ENCODE measurements around the gene ENDOD1. TPM values are rescaled to one million over a fixed set of nuclear protein-coding genes. Genes with fewer than 3 reads are reported as not detected.

Gene ENDOD1
- polyA plus RNA-seq, 5 donors, result 22.8 to 28.5 (median 25.3) TPM

- no peak for DNase-seq
Observed at GRCh38 chr11:95140397-95141033, 50.9 kb downstream of the ENDOD1 start.

GRCh38 chr11:95142431-95142830, 52.8 kb downstream of the ENDOD1 start:
- DNase-seq, result no peak

GRCh38 chr11:95143106-95143681, 53.5 kb downstream of the ENDOD1 start:
- no peak for DNase-seq

- no peak for DNase-seq
Observed at GRCh38 chr11:95144313-95145235, 54.9 kb downstream of the ENDOD1 start.

GRCh38 chr11:95145430-95146060, 55.9 kb downstream of the ENDOD1 start:
- no peak for DNase-seq

GRCh38 chr11:95147364-95147905, 57.8 kb downstream of the ENDOD1 start:
- DNase-seq, result no peak

- DNase-seq, result no peak
Observed at GRCh38 chr11:95148406-95148805, 58.8 kb downstream of the ENDOD1 start.

GRCh38 chr11:95148938-95149337, 59.3 kb downstream of the ENDOD1 start:
- no peak for DNase-seq

- peak in 1 of 2 donors; percentile 23 for DNase-seq
Observed at GRCh38 chr11:95149651-95150364, 60.2 kb downstream of the ENDOD1 start.

GRCh38 chr11:95150956-95151684, 61.5 kb downstream of the ENDOD1 start:
- peak; percentile 90 to 92 for DNase-seq

GRCh38 chr11:95152876-95153856, 63.5 kb downstream of the ENDOD1 start:
- DNase-seq, result no peak

- no peak for DNase-seq
Observed at GRCh38 chr11:95153857-95154246, 64.2 kb downstream of the ENDOD1 start.

- peak in 1 of 2 donors; percentile 42 for DNase-seq
Observed at GRCh38 chr11:95154514-95154913, 64.9 kb downstream of the ENDOD1 start.

GRCh38 chr11:95155385-95155784, 65.7 kb downstream of the ENDOD1 start:
- no peak for DNase-seq

- DNase-seq, result no peak
Observed at GRCh38 chr11:95156133-95156721, 66.6 kb downstream of the ENDOD1 start.

GRCh38 chr11:95156916-95157541, 67.4 kb downstream of the ENDOD1 start:
- DNase-seq, result peak in 1 of 2 donors; percentile 62

GRCh38 chr11:95157824-95158223, 68.2 kb downstream of the ENDOD1 start:
- DNase-seq, result no peak

- no peak for DNase-seq
Observed at GRCh38 chr11:95161248-95161647, 71.6 kb downstream of the ENDOD1 start.

Data from right lung (tissue), 5 donors.